Measurements from ENCODE around the gene S100A14.

Gene S100A14

GRCh38 chr1:153571706-153572105 lies 44.4 kb downstream of the S100A14 start:
- Mint-ChIP-seq H3K9me3 (no peaks in the 10 kb centered on the region), H3K27me3 (peaks cover 6% of the 10 kb centered on the region), H3K4me3 (no peak overlapping the region), H3K4me1 (peaks cover 53% of the 10 kb centered on the region), H3K27ac (no peak overlapping the region)
- DNase-seq (no peak), ATAC-seq (no peak)

DNA sequence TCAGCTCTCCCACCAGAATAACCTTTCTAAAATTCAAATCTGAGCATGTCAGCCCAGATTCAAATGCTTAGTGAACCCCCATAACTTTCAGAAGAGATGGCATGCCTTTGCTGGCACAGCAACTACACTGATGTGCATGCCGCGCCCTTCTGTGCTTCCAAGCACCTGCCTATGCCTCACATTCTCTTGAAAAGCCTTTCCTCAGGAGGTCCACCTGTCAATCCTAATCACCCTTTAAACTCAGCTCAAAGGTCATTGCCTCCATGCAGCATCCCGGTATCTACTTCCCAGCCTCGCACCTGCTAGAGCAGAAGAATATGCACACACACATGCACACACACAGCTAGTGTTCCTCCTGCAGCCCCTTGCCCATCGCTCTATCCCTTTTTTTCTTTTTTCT lies 45.3 kb downstream of the S100A14 start:
- DNase-seq (no peak), ATAC-seq (no peak)
- H3K4me1 Mint-ChIP-seq = peaks cover 61% of the 10 kb centered on the region
- no peak overlapping the region for H3K4me3 Mint-ChIP-seq
- no peaks in the 10 kb centered on the region for H3K9me3 Mint-ChIP-seq
- no peak overlapping the region for H3K27ac Mint-ChIP-seq
- H3K27me3 Mint-ChIP-seq = no peaks in the 10 kb centered on the region

- ATAC-seq = no peak
- peaks cover 70% of the 10 kb centered on the region for H3K4me1 Mint-ChIP-seq
- no peak for DNase-seq
- H3K4me3 Mint-ChIP-seq = no peak overlapping the region
- peak overlapping the region in 1 of 2 donors; percentile 58 for H3K27ac Mint-ChIP-seq
- H3K27me3 Mint-ChIP-seq = no peaks in the 10 kb centered on the region
- no peaks in the 10 kb centered on the region for H3K9me3 Mint-ChIP-seq
These were observed 46.7 kb downstream of the S100A14 start for GRCh38 chr1:153569465-153569864.

DNA sequence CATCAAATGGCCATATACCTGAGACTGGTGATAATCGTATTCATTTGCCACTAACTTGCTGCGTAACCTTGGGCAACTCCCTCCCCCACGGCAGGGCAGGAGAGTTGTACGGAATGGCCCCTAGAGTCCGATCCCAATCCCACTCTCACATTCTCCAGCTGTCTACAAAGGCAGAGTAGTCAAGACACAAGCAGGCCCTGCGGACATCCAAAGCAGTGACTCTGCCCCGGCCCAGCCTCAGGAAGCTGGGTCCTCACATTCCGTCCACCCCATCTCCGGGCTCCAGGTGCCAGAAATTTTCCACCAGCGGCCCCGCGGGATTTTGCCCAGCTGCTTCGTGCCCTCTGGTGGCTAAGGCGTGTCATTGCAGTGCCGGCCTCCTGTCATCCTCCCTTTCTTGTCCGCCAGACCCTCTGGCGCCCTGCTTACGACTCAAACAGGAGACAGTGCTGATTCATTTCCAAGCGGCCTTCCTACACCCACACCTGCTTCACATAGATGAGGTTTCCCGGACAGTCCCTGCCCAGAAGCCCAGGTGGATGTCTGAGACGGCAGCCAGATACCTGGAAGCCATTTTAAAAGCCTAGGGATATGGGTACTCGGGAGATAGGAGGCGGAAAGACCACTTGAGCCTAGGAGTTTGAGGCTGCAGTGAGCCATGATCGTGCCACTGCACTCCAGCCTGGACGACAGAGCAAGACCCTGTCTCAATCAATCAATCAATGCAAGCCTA lies 47.6 kb downstream of the S100A14 start:
- no peaks in the 10 kb centered on the region for H3K27me3 Mint-ChIP-seq
- H3K4me3 Mint-ChIP-seq = peak overlapping the region; percentile 74 to 76
- peaks cover 68% of the 10 kb centered on the region for H3K4me1 Mint-ChIP-seq
- ATAC-seq (peak; percentile 27), DNase-seq (peak; percentile 76 to 84)
- H3K27ac Mint-ChIP-seq = peak overlapping the region; percentile 61 to 78
- no peaks in the 10 kb centered on the region for H3K9me3 Mint-ChIP-seq

GRCh38 chr1:153567621-153568366 lies 48.3 kb downstream of the S100A14 start:
- peaks cover 61% of the 10 kb centered on the region for H3K4me1 Mint-ChIP-seq
- ATAC-seq = peak; percentile 58
- H3K27ac Mint-ChIP-seq = peak overlapping the region; percentile 67 to 79
- H3K9me3 Mint-ChIP-seq = no peaks in the 10 kb centered on the region
- peak overlapping the region; percentile 35 to 53 for H3K4me3 Mint-ChIP-seq
- peak; percentile 36 to 67 for DNase-seq
- H3K27me3 Mint-ChIP-seq = no peaks in the 10 kb centered on the region

GRCh38 chr1:153566414-153567371 lies 49.4 kb downstream of the S100A14 start:
- Mint-ChIP-seq H3K27ac (peak overlapping the region; percentile 89 to 96), H3K27me3 (no peaks in the 10 kb centered on the region), H3K4me1 (peaks cover 50% of the 10 kb centered on the region), H3K9me3 (no peaks in the 10 kb centered on the region), H3K4me3 (peak overlapping the region; percentile 36 to 71)
- DNase-seq (peak; percentile 77 to 86), ATAC-seq (peak; percentile 89)

DNA sequence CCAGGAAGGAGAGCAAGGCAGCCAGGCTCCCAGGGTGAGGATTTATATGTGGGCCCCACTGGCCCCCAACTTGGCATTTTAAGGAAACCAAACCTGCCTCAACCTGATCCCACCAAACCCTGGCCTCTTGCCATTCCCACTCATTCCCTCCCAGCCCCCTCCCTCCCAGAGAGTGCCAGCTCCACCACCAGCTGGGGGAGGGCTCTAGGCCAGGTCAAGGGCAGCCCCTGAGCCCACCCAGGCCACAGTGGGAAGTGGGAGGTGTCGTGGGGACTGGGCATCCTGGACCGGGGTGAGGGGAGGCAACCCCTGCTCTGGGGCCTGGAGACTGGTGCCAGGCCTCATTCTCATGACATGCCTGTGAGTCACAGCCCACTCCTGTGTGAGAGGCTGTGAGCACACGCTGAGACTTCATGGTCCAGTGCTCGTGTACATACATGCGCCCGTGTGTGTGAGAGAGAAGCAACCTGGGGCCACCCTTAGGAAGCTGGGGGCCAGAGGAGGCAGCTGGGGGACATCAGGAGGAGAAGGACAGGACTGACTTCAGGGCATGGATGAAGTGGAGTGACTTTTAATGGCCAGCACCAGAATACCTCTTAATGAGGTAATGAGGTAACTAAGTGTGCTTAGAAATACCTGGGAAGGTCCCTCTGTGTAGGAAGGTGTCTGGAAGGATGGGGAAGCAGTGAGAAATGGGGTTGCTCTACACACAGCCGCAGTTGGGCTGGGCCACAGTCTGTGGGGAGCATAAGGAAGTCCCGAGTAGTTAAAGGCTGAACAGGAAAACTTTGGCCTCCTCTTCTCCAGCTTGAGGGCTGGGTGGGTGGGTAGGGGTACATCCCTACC lies 50.4 kb downstream of the S100A14 start, which contains the start of gene S100A2:
Gene S100A2 (minus strand): TSS at position 316 of the 846 bp plus-strand sequence. CDS start 1,967 bp downstream, outside the sequence.
- Mint-ChIP-seq H3K9me3 (no peaks in the 10 kb centered on the region), H3K4me3 (peak within 1 kb of the TSS; percentile 71 to 77), H3K27me3 (no peaks in the 10 kb centered on the region), H3K27ac (peak within 1 kb of the TSS; percentile 98 to 99), H3K4me1 (peaks cover 46% of the 10 kb centered on the region)
- DNase-seq (peak; percentile 28 to 52), ATAC-seq (peak; percentile 67)
